Renal pelvis (tissue), 12 donors: ENCODE results near the gene AMMECR1. TPM values are rescaled to one million over a fixed set of nuclear protein-coding genes. Genes with fewer than 3 reads are reported as not detected.
A peak's percentile ranks its signal among the peaks of the same experiment; 100 is the strongest.
"Not testable (repeated sequence)": the region's sequence is repeated elsewhere in the genome, so short reads cannot be mapped to it uniquely, and the experiment has no call there.

Source experiments
- DNase-seq: peaks from one replicate; pipeline ENCODE4 v3.0.0-alpha.2; 2013
- long read RNA-seq, 16 experiments: transcript quantifications; one replicate each; lab custom pipeline, GENCODE V29; 2026
- polyA plus RNA-seq, 3 donors: library from polyadenylated mRNA; unstranded; fragments of 120-200 nt; gene quantifications; one replicate each; pipeline ENCODE4 v1.2.1, GENCODE V29; 2013; ENCODE audit not compliant: insufficient read length in 3 of 3

The AMMECR1 gene
- 10 to 100 TPM; 17.7 to 18.8 (median 18.6) TPM for polyA plus RNA-seq
- long read RNA-seq, donor 1, full-length matches to known transcripts = 5 of 5 reads
- long read RNA-seq, donor 1, partial matches to known transcripts = 0 of 5 reads
- long read RNA-seq, donor 1, other reads (novel, unspliced or antisense) = 0 of 5 reads
- long read RNA-seq, donor 2, full-length matches to known transcripts = 4 of 4 reads
- long read RNA-seq, donor 2, partial matches to known transcripts = 0 of 4 reads
- long read RNA-seq, donor 2, other reads (novel, unspliced or antisense) = 0 of 4 reads
- long read RNA-seq, donor 3, full-length matches to known transcripts = 3 of 3 reads
- long read RNA-seq, donor 3, partial matches to known transcripts = 0 of 3 reads
- long read RNA-seq, donor 3, other reads (novel, unspliced or antisense) = 0 of 3 reads
- long read RNA-seq, donor 4, full-length matches to known transcripts = 5 of 5 reads
- long read RNA-seq, donor 4, partial matches to known transcripts = 0 of 5 reads
- long read RNA-seq, donor 4, other reads (novel, unspliced or antisense) = 0 of 5 reads
- long read RNA-seq, donor 5, full-length matches to known transcripts = 6 of 6 reads
- long read RNA-seq, donor 5, partial matches to known transcripts = 0 of 6 reads
- long read RNA-seq, donor 5, other reads (novel, unspliced or antisense) = 0 of 6 reads
- long read RNA-seq, donor 6, full-length matches to known transcripts = 5 of 5 reads
- long read RNA-seq, donor 6, partial matches to known transcripts = 0 of 5 reads
- long read RNA-seq, donor 6, other reads (novel, unspliced or antisense) = 0 of 5 reads
- long read RNA-seq, donor 7, full-length matches to known transcripts = 9 of 9 reads
- long read RNA-seq, donor 7, partial matches to known transcripts = 0 of 9 reads
- long read RNA-seq, donor 7, other reads (novel, unspliced or antisense) = 0 of 9 reads
- long read RNA-seq, donor 8, full-length matches to known transcripts = 3 of 3 reads
- long read RNA-seq, donor 8, partial matches to known transcripts = 0 of 3 reads
- long read RNA-seq, donor 8, other reads (novel, unspliced or antisense) = 0 of 3 reads
- long read RNA-seq, donor 9, full-length matches to known transcripts = 5 of 13 reads
- long read RNA-seq, donor 9, partial matches to known transcripts = 8 of 13 reads
- long read RNA-seq, donor 9, other reads (novel, unspliced or antisense) = 0 of 13 reads
- long read RNA-seq, donor 10, full-length matches to known transcripts = 3 of 3 reads
- long read RNA-seq, donor 10, partial matches to known transcripts = 0 of 3 reads
- long read RNA-seq, donor 10, other reads (novel, unspliced or antisense) = 0 of 3 reads
- long read RNA-seq, donor 11, full-length matches to known transcripts = 5 of 5 reads
- long read RNA-seq, donor 11, partial matches to known transcripts = 0 of 5 reads
- long read RNA-seq, donor 11, other reads (novel, unspliced or antisense) = 0 of 5 reads
- long read RNA-seq, donor 12, full-length matches to known transcripts = 4 of 4 reads
- long read RNA-seq, donor 12, partial matches to known transcripts = 0 of 4 reads
- long read RNA-seq, donor 12, other reads (novel, unspliced or antisense) = 0 of 4 reads
- long read RNA-seq, donor 13, full-length matches to known transcripts = 1 of 1 reads
- long read RNA-seq, donor 13, partial matches to known transcripts = 0 of 1 reads
- long read RNA-seq, donor 13, other reads (novel, unspliced or antisense) = 0 of 1 reads
- long read RNA-seq, donor 14, full-length matches to known transcripts = 6 of 6 reads
- long read RNA-seq, donor 14, partial matches to known transcripts = 0 of 6 reads
- long read RNA-seq, donor 14, other reads (novel, unspliced or antisense) = 0 of 6 reads
- long read RNA-seq, donor 15, full-length matches to known transcripts = 8 of 8 reads
- long read RNA-seq, donor 15, partial matches to known transcripts = 0 of 8 reads
- long read RNA-seq, donor 15, other reads (novel, unspliced or antisense) = 0 of 8 reads
- long read RNA-seq, donor 16, full-length matches to known transcripts = 4 of 4 reads
- long read RNA-seq, donor 16, partial matches to known transcripts = 0 of 4 reads
- long read RNA-seq, donor 16, other reads (novel, unspliced or antisense) = 0 of 4 reads

DNA sequence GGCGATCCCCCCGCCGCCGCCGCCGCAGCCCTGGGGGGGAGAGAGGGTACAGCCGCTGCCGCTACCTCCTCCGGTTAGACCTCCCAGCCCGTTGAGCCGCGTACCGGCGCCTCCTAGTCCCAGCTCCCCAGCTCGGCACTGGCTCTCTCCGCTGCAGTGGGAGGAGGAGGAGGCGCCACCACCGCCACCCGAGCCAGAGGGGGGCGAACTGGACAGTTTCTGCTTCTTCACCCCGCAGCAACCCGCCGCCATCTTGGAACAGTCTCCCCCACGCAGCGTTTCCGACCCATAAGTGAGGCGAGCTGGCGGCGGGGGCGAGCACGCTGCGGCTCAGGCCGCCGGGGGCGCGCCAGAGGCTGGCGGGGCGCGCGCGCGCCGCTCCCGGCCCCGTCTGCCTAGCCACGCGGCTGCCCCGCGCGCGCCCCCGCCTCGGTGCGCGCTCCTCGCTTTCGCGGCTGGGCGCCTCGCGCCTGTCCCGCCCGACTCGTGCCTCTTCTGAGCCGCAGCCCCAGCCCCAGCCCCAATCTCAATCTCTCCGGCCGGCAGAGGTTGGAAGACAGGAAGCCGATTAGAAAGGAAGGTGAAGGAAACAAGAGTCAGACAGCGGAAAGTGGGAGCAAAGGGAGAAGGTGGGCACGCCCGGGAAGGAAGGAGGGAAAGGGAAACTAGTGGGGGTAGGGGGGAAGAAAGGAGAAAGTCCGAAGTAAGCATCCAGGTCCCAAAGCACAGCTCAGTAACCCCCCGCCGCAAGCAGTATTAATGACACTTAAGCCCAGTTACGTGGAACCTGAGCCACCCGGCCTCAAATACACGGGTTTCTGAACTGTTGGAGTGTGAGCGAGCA lies at the start of gene AMMECR1:
AMMECR1 (minus strand) TSS at position 266 of the 844 bp plus-strand sequence; CDS start at position 252, 14 bp downstream.
- DNase-seq = peak; percentile 72

DNA sequence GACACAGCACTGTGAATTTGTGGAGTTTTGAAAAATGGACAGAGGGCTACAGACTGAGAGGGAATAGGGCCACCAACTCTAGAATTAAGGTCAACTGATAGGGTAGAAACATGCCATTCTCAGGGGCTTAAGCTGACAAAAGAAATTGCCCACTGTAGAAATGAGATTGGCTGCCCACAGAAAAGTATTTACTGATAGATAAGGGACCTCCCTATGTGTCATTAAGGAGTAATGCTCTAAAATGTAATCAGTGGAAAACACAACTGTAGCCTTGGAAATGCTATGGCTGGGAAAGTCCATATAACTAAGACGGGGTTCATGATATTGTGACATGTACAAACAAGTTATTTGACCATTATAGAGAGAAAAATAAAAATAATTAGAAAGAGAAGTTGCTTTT lies 45.4 kb upstream of the AMMECR1 start:
- DNase-seq = no peak

DNA sequence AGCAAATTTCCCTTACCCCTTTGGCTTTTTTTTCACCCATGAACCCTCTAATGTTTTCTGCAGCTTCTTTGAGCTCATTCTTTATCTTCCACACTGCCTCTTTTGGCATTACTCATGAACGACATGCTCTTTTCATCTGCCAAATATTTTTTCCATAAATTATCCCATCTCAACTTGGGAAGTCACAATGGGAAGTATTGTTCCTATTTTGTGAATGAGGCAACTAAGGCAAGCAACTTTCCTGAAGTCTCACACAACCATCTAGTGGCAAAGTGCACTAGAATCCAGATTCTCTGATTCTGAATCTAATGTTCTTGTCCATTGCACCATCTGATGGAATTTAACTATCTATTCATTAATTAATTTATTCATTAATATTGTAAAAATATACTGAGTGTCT lies 41.4 kb upstream of the AMMECR1 start:
- DNase-seq = no peak

DNA sequence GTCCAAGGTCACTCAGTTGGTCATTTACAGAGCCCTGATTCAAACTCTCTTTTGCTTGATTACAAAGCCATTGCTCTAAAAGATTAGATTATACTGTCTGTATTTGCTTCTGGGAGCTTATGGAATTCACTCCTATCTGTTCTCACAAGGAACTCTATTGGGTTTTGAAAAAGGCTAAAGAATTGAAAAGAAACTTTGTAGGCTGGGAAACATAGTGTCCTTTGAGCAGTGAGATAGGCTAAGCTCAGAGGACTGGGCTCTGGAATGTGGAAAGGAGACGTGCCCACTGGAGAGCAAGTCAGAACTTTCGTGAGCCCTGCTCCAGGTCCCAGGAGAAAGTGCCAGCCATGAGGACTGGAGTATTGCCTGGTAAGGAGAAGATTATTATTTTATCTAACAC lies 40.7 kb upstream of the AMMECR1 start, which contains the start of gene RTL9:
RTL9 (plus strand) TSS at position 301 of the 400 bp plus-strand sequence. CDS start 91,770 bp downstream, outside the sequence.
- no peak for DNase-seq

DNA sequence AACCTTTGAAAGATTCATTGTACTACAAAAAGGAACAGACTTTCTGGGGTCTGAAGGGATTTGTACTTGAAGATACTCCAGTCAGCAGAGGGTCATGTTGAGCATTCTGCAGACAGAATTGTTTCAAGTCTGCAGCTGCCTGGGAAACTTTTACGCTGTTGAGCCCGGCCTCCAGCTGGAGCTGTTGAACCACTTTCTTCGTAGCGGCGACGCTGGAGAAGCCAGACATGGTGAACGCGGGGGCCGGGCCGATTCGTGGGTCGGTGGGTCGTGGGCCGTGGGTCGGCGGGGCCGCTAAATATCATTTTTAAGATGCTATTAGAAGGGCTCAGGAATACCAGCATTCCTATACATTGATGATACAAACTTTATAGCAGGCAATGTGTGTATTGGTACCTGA lies 28.8 kb upstream of the AMMECR1 start:
- DNase-seq = no peak

DNA sequence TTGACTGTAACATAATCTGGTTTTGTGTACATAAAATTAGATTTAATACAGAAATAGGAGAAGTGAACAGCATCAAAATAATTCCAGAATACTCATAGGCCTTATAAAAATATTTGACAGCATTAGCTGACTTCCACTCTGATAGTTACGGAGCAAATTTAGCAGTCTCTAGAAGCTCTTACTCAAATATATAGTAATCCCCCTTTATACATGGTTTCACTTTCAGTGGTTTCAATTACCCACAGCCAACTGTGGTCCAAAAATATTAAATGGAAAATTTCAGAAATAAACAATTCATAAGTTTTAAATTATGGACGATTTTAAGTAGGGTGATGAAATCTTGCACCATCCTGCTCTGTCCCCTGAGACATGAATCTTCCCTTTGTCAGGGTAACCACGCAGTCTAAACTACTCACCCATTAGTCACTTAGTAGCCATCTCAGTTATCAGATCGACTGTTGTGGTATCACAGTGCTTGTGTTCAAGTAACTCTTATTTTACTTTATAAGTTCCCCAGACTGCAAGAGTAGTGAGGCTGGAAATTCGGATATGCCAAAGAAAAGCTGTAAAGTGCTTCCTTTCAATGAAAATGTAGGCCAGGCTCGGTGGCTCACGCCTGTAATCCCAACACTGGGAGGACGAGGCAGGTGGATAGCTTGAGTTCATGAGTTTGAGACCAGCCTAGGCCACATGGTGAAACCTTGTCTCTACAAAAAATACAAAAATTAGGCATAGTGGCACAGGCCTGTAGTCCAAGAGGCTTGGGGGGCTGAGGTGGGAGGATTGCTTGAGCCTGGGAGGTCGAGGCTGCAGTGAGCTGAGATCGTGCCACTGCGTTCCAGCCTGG lies 23.5 kb upstream of the AMMECR1 start:
- no peak for DNase-seq

DNA sequence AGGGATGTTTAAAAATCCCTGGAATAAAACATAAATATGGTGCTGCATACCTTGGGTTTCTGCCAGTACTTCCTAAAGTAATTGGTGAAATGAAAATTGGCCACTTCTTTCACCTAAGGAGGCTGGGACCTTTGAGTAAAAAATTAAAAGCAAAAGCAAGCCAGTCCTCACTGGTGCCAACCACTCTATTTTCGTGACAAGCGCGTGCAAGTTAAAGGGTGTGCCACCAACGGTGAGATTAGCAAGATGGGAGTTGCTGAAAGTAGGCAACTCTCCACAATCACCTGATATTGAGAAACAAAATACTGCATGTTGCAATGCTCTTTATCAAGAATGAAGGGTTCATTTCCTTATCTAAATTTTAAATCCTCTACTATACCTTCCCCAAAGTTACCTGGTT lies 21.1 kb upstream of the AMMECR1 start:
- no peak for DNase-seq

DNA sequence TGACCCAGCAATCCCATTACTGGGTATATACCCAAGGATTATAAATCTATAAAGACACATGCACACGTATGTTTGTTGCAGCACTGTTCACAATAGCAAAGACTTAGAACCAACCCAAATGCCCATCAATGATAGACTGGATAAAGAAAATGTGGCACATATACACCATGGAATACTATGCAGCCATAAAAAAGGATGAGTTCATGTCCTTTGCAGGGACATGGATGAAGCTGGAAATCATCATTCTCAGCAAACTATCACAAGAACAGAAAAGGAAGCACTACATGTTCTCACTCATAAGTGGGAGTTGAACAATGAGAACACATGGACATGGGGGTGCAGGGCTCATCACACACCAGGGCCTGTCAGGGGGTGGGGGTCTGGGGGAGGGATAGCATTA lies 15.6 kb upstream of the AMMECR1 start:
- DNase-seq = not testable (repeated sequence)

DNA sequence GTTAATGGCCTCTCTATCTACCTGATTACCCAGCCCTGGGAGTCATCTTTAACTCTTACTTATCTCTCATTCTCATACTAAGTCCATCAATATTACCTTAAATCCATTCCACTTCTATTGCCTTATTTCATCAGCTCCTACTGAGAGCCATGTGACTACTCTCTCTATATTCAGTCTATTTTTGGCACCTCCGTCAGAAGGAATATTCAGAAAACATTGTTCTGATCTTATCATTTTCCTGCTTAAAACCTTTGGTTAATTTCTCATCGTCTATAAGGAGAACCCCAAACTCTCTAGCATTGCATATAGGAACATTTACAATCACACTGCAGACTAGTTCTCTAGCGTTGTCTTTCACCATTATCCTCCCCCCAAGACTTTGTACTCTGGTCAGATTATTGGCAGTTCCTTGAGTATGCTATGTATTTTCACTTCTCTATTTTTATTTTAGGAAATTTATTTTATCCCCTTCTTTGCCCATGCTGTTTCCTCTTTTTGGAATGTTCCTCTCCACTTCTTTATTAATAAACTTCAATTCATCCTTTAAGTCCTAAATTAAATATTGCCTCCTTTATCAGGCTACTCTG lies 13.7 kb upstream of the AMMECR1 start:
- DNase-seq = no peak

DNA sequence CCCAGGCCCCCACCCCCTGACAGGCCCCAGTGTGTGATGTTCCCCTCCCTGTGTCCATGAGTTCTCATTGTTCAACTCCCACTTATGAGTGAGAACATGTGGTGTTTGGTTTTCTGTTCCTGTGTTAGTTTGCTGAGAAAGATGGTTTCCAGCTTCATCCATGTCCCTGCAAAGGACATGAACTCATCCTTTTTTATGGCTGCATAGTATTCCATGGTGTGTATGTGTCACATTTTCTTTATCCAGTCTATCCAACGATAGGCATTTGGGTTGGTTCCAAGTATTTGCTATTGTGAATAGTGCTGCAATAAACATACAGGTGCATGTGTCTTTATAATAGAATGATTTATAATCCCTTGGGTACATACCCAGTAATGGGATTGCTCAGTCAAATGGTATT lies 10.7 kb upstream of the AMMECR1 start:
- DNase-seq = not testable (repeated sequence)

DNA sequence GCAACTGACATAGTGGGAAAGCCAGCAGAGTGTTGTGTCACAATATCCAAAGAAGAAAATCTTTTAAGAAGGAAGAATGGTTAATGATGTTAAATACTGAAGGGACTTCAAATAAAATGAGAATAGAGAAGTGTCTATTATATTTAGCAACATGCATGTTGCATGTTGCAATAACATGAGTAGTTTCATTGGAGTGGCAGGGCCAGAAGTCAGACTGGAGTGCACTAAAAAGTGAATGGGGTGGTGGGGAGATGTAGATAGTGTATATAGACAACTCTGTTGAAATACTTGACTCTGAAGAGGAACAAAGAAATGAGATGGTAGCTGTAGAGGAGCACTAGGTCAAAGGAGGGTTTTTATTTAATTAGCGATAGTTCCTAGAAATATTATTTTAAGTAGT lies 9.5 kb upstream of the AMMECR1 start:
- no peak for DNase-seq

DNA sequence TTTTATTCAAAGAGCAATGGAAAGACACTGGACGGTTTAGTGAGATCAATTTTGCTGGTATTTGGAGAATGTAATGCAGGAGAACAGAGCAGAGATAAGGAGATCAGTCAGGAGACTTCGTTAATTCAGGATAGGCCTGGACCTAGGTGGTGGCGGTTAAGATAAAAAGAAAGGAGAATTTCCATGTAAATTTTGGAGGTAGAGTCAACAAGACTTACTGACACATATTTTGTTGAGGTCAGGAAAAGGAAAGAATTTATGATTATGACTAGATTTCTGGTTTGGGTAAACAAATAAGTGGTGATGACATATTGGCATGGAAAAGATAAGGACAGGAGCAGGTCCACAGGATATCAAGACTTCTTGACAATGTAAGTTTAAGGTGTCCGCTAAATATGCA lies 8.8 kb upstream of the AMMECR1 start:
- no peak for DNase-seq

DNA sequence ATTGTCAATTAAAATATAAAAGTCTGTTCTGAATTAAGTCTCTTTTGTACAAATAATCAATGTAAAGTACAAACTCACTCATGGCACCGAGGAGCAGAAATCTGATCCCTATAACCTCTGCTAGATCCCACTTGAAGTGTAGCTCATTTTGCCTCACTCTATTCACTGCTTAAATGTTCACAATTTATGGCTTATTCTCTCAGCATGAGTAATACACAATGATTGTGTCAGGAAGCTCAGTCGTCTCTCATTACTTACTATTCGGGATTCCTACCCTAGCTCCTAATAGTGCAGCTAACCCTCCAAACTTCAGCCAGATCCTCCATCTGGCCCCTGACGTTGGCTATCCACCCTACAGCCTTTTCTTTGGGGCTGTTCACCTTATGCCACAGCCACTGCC lies 4.7 kb upstream of the AMMECR1 start:
- no peak for DNase-seq

DNA sequence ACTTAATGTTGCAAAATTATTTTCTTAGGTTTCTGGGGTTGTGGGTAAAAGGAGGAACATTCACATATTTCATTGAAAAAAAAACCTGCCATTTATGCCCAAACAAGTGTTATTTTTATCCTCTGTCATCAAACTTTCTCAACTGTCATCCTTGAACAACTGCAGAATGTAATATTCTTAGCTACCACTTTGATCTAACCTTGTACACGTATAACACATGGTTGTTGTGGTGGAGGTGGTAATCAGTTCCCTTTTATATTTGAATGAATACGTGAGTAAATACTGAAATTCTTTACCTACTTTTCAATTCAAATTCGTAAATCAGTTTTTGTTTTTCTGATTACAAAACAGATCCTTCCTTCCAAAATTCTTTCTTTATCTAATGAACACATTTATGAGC lies 3.8 kb upstream of the AMMECR1 start:
- no peak for DNase-seq

DNA sequence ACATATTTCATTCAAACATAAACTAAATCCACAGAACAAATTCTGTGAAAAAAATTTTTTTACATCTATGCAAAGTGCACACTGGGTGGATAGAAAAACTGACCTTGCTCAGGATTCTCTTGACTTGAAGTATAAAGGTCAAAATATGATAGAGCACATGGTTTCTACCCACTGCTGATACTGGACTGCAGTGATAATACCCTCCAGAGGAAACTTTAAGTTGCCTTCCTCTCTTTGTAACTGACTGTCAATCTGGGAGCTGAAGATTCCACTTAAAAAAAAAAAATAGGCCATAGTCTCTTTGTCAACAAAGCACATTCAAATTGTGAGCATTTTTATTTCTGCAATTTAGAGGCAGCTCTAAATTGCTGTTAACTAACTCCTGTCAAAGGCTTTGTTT lies 3.2 kb upstream of the AMMECR1 start:
- no peak for DNase-seq

DNA sequence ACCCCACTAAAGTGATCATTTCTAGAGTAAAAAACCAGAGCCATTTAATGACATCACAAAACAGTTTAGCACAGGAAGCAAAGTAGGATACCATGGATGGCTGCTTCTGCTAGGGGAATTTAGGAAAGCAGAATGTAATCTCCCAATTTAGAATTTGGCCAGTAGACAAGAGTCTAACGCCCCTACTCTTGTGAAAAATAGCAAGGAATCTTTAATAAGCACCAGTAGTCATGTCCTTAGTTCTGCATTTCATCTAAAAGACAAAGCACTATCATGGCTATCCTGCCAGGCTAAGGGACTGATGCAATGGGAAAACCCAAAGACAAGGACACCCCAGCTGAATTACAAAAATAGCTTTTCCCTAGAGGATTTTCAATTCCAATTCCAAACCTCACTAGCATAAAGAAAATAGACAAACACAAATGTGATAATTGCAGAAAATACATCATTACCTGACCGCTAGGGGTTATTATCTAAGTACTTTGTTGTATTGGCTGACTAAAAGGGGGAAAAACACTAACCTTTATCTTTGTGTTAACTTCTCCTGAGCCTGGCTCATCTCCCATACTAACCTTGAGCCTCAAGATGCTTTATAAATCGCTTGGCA lies 2.6 kb upstream of the AMMECR1 start:
- no peak for DNase-seq

DNA sequence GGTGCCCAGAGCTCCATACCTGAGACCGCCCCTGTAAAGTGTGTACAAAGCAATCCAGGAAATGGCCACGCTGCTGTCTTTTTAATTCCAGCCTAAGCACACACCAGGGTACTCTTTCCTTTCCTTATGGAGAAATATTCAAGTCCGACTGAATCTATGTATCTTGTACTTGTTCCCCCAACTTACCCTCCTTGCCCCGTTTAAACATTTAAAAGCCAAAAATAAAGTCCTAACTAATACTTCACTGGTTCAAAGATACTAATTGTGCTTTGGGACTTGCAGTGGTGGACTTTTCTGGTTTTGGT lies 731 bp upstream of the AMMECR1 start:
- DNase-seq = no peak
